ENCODE data around the gene LRWD1.
"Not testable (repeated sequence)": the region's sequence is repeated elsewhere in the genome, so short reads cannot be mapped to it uniquely, and the experiment has no call there.

DNA sequence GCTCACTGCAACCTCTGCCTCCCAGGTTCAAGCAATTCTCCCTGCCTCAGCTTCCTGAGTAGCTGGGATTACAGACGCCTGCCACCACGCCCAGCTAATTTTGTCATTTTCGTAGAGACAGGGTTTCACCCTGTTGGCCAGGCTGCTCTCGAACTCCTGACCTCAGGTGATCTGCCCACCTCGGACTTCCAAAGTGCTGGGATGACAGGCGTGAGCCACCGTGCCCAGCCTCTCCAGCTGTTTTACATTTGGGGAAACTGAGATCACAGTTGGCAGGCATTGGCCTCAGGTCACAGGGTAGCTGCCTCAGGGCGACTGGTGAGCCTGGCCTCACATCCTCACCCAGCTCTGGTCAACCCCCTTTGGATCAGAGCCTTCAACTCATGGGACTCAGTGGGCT, 45.8 kb downstream of the LRWD1 start:
- TF ChIP-seq, protein P1, sequence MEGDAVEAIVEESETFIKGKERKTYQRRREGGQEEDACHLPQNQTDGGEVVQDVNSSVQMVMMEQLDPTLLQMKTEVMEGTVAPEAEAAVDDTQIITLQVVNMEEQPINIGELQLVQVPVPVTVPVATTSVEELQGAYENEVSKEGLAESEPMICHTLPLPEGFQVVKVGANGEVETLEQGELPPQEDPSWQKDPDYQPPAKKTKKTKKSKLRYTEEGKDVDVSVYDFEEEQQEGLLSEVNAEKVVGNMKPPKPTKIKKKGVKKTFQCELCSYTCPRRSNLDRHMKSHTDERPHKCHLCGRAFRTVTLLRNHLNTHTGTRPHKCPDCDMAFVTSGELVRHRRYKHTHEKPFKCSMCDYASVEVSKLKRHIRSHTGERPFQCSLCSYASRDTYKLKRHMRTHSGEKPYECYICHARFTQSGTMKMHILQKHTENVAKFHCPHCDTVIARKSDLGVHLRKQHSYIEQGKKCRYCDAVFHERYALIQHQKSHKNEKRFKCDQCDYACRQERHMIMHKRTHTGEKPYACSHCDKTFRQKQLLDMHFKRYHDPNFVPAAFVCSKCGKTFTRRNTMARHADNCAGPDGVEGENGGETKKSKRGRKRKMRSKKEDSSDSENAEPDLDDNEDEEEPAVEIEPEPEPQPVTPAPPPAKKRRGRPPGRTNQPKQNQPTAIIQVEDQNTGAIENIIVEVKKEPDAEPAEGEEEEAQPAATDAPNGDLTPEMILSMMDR (tag by site-specific recombination; IDR thresholded peaks at IDR 0.05): not testable (repeated sequence)
- TF ChIP-seq ZNF37A, GFI1B (tag by site-specific recombination; IDR thresholded peaks at IDR 0.05): not testable (repeated sequence)
